Panc1 (cell line): ENCODE measurements around the gene DNAJA3. TPM values are rescaled to one million over a fixed set of nuclear protein-coding genes. Genes with fewer than 3 reads are reported as not detected.

Source experiments
- ATAC-seq: fragments of 200-7000 bp; cut with Tn5 transposase; 2 replicates; pipeline ENCODE4 v1.9.1; 2020; ENCODE audit warnings: mild to moderate bottlenecking, moderate library complexity
- Bru-seq: library from RNA; stranded (reverse); fragments of 400-500 nt; gene quantifications from one replicate; lab custom pipeline; 2021; lab: Mats Ljungman, UMichigan
- BruChase-seq, 2 experiments: library from RNA; stranded (reverse); fragments of 400-500 nt; gene quantifications; one replicate each; lab custom pipeline; 2021; lab: Mats Ljungman, UMichigan
- BruUV-seq: library from RNA; stranded (reverse); fragments of 400-500 nt; replicated peaks from 2 replicates; lab custom pipeline; 2021; lab: Mats Ljungman, UMichigan
- CTCF ChIA-PET: fragments of 300-600 bp; sonication (Branson Sonifier 250); formaldehyde crosslinking; loops from one replicate; lab custom pipeline; 2022; ENCODE audit warnings: antibody characterized with exemption; lab: Charles Lee
- POLR2A ChIA-PET: fragments of 300-600 bp; sonication (Branson Sonifier 250); formaldehyde crosslinking; loops from one replicate; lab custom pipeline; 2022; ENCODE audit warnings: antibody characterized with exemption; lab: Charles Lee
- DNase-seq: peaks from one replicate; pipeline ENCODE4 v3.0.0-alpha.2; 2010; ENCODE audit warnings: low read depth, low spot score
- H3K27ac ChIP-seq: 2 replicates; pipeline ENCODE4 v1.5.1; 2011; ENCODE audit warnings: mild to moderate bottlenecking, low read length, inconsistent platforms
- H3K27me3 ChIP-seq: fragments of 200-500 bp; sonication (Bioruptor generic); 2 replicates; pipeline ENCODE4 v1.6.0; 2014; ENCODE audit warnings: low read length, inconsistent platforms; ENCODE audit not compliant: control insufficient read depth, insufficient read depth
- H3K36me3 ChIP-seq: fragments of 200-500 bp; sonication (Bioruptor generic); 2 replicates; pipeline ENCODE4 v1.5.1; 2014; ENCODE audit warnings: inconsistent platforms, mild to moderate bottlenecking, low read length, moderate library complexity; ENCODE audit not compliant: control insufficient read depth, insufficient read depth
- H3K4me1 ChIP-seq: 2 replicates; pipeline ENCODE4 v1.5.1; 2011; ENCODE audit warnings: inconsistent platforms, mild to moderate bottlenecking, low read length, moderate library complexity; ENCODE audit not compliant: control insufficient read depth, insufficient read depth
- H3K4me3 ChIP-seq, 2 experiments: 2 replicates each; pipeline ENCODE4 v1.5.1; 2011 to 2012; ENCODE audit warnings: low read depth in 2 of 2, low read length in 2 of 2, mild to moderate bottlenecking in 2 of 2, inconsistent platforms in 1 of 2, moderate library complexity in 1 of 2
- H3K9me3 ChIP-seq: fragments of 200-500 bp; sonication (Bioruptor generic); 2 replicates; pipeline ENCODE4 v1.5.1; 2014; ENCODE audit warnings: low read depth, mild to moderate bottlenecking, inconsistent platforms, low read length, moderate library complexity; ENCODE audit not compliant: control insufficient read depth, insufficient read depth
- POLR2AphosphoS5 ChIP-seq: IDR thresholded peaks from 2 replicates; pipeline ENCODE4 v1.6.1; 2012; ENCODE audit warnings: mild to moderate bottlenecking, low read depth, low read length, moderate library complexity
- SIN3A ChIP-seq: IDR thresholded peaks from 2 replicates; pipeline ENCODE4 v1.6.1; 2012; ENCODE audit warnings: low read depth, mild to moderate bottlenecking, low read length, moderate library complexity, borderline replicate concordance; ENCODE audit not compliant: insufficient read depth
- TCF7L2 ChIP-seq: IDR thresholded peaks from 2 replicates; pipeline ENCODE4 v1.6.1; 2011; ENCODE audit warnings: mild to moderate bottlenecking, low read depth, low read length, inconsistent platforms
- in situ Hi-C: cut with HindIII; loops from 2 replicates; pipeline ENCODE4 v1.10.0; 2016; ENCODE audit warnings: low sequenced_read_pairs, low pct_unique_long_range_greater_than_20kb
- intact Hi-C: fragments of 100-400 bp; cut with micrococcal nuclease; formaldehyde crosslinking; loops from one replicate; pipeline ENCODE4 v1.10.0; 2022; ENCODE audit not compliant: unreplicated experiment
- long read RNA-seq: library from polyadenylated mRNA; unstranded; transcript quantifications from one replicate; pipeline ENCODE4 v2.0.0, GENCODE V29; 2021; ENCODE audit not compliant: unreplicated experiment
- polyA plus RNA-seq: library from polyadenylated mRNA; unstranded; fragments of >200 nt; gene quantifications from one replicate; pipeline ENCODE4 v1.2.1, GENCODE V29; 2012; ENCODE audit warnings: missing spikeins; ENCODE audit not compliant: insufficient read length
- total RNA-seq: library from RNA; stranded (reverse); gene quantifications from one replicate; pipeline ENCODE4 v1.2.1, GENCODE V29; 2021; ENCODE audit not compliant: unreplicated experiment
- TF ChIP-seq, protein P1 (sequence below): fragments of 450-650 bp; IDR thresholded peaks from 2 replicates; pipeline ENCODE4 v1.5.1; 2017; ENCODE audit warnings: mild to moderate bottlenecking
- TF ChIP-seq, protein P2 (sequence below), 2 experiments: IDR thresholded peaks; 2 replicates each; pipeline ENCODE4 v1.6.1; 2011 to 2012; ENCODE audit warnings: low read depth in 2 of 2, control low read depth in 1 of 2, low read length in 1 of 2, mild to moderate bottlenecking in 1 of 2, moderate library complexity in 1 of 2; ENCODE audit not compliant: insufficient read depth in 1 of 2

DNAJA3 gene
- 68.7 TPM for total RNA-seq
- polyA plus RNA-seq, result 73.2 TPM
- Bru-seq, nascent RNA, result percentile 74 among the genes with signal in this experiment
- BruChase-seq, experiment 1, labeled RNA remaining after a 2-hour chase, result percentile 80 among the genes with signal in this experiment
- percentile 85 among the genes with signal in this experiment for BruChase-seq, experiment 2, labeled RNA remaining after a 6-hour chase
- long read RNA-seq, transcript DNAJA3-201 (12 exons, 2,763 nt), result minor isoform, 45 of 224 reads
- long read RNA-seq, transcript DNAJA3-202 (11 exons, 2,591 nt), result major isoform, 128 of 224 reads
- long read RNA-seq, partial matches to known transcripts, result 31 of 224 reads
- long read RNA-seq, other reads (novel, unspliced or antisense), result 19 of 224 reads

DNA sequence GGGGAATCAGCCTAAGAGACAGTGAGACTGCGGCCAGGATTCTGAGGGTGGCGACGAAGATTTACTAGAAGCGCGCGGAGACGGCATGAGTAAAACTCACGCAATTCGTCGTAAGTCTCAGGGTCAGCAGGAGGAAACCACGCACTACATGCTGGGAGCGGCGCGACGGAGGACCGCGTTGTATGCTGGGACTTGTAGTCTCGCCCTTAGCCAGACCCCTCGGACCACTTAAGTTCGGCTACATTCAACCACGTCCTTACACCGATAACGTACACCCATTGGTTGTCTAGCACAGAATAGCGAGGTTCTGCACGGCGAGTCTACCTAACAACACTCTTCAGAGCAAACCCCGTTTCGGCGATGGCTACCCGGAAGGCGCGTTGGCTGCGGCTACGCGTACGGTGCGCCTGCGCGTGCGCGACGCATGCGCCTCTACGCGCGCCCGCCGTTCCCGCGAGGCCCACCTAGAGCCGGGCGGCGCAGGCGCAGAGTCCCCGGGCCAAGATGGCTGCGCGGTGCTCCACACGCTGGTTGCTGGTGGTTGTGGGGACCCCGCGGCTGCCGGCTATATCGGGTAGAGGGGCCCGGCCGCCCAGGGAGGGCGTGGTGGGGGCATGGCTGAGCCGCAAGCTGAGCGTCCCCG lies at the start of gene DNAJA3:
Gene DNAJA3 (plus strand): TSS at position 491 of the 643 bp plus-strand sequence. CDS start 14 bp downstream, at position 505.
- Histone ChIP-seq H3K27me3 (no peaks in the 10 kb centered on the region), H3K4me1 (peaks cover 17% of the 10 kb centered on the region), H3K27ac (peak within 1 kb of the TSS; percentile 92), H3K9me3 (no peaks in the 10 kb centered on the region), H3K4me3 (peak within 1 kb of the TSS; percentile 91 to 94), H3K36me3 (no peaks in the 10 kb centered on the region)
- ATAC-seq, result peak; percentile 97
- TF ChIP-seq TCF7L2, result no peak
- TF ChIP-seq SIN3A, result peak; percentile 87; the same call in 1 of the 2 replicates
- TF ChIP-seq POLR2AphosphoS5, result peak; percentile 95
- TF ChIP-seq, protein P1, sequence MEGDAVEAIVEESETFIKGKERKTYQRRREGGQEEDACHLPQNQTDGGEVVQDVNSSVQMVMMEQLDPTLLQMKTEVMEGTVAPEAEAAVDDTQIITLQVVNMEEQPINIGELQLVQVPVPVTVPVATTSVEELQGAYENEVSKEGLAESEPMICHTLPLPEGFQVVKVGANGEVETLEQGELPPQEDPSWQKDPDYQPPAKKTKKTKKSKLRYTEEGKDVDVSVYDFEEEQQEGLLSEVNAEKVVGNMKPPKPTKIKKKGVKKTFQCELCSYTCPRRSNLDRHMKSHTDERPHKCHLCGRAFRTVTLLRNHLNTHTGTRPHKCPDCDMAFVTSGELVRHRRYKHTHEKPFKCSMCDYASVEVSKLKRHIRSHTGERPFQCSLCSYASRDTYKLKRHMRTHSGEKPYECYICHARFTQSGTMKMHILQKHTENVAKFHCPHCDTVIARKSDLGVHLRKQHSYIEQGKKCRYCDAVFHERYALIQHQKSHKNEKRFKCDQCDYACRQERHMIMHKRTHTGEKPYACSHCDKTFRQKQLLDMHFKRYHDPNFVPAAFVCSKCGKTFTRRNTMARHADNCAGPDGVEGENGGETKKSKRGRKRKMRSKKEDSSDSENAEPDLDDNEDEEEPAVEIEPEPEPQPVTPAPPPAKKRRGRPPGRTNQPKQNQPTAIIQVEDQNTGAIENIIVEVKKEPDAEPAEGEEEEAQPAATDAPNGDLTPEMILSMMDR, result no peak
- TF ChIP-seq, protein P2, sequence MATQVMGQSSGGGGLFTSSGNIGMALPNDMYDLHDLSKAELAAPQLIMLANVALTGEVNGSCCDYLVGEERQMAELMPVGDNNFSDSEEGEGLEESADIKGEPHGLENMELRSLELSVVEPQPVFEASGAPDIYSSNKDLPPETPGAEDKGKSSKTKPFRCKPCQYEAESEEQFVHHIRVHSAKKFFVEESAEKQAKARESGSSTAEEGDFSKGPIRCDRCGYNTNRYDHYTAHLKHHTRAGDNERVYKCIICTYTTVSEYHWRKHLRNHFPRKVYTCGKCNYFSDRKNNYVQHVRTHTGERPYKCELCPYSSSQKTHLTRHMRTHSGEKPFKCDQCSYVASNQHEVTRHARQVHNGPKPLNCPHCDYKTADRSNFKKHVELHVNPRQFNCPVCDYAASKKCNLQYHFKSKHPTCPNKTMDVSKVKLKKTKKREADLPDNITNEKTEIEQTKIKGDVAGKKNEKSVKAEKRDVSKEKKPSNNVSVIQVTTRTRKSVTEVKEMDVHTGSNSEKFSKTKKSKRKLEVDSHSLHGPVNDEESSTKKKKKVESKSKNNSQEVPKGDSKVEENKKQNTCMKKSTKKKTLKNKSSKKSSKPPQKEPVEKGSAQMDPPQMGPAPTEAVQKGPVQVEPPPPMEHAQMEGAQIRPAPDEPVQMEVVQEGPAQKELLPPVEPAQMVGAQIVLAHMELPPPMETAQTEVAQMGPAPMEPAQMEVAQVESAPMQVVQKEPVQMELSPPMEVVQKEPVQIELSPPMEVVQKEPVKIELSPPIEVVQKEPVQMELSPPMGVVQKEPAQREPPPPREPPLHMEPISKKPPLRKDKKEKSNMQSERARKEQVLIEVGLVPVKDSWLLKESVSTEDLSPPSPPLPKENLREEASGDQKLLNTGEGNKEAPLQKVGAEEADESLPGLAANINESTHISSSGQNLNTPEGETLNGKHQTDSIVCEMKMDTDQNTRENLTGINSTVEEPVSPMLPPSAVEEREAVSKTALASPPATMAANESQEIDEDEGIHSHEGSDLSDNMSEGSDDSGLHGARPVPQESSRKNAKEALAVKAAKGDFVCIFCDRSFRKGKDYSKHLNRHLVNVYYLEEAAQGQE (IDR thresholded peaks at IDR 0.05; ENCODE audit: insufficient read depth in 1 of 2, low read depth in 2 of 2, low read length in 1 of 2), result peak in 1 of 2 experiments; percentile 46; a peak in 1 of 4 replicates
- peak; percentile 95 for DNase-seq
- ChIA-PET POLR2A (no interaction called here), CTCF (no interaction called here)
- in situ Hi-C loops, result no loop called here
- BruUV-seq, result TSS peak; percentile 97
- intact Hi-C loops, result no loop called here

DNA sequence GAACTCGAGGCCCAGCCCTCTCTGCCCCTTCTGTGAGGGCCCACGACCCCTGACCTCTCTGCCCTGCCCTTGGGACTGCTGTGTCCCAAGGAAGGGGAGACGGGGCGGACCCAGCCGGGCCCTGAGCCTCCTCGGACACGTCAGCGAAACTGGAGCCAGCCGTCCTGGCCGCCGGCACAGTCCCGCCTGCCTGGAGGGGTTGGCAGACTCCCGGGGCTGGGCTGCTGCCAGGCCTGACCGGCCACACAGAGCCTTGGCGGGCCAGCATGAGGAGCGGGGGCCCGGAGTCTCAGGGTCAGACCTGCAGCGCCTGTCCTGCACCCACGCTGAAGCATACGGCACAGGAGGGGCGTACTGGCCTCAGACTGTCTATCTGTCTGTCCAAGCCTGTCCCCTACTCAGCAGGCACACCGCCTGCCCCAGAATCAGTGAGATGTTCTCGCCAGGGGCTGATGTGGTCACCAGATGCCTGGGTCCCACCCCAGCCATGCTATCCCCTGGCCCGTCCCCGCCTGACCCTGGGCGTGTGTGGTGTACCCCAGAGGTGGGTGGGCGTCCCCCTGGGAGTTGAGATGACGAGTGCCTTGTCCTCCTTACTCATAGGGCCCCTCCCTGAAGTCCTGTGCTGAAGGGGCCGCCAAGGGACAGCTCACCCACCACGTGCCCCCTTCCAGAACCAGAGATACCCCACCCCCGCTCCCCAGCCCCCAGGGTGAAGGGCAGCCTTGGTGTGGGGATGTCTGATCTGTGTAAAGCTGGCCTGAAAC lies 49.4 kb upstream of the DNAJA3 start:
- Histone ChIP-seq H3K27ac (peak overlapping the region; percentile 82), H3K36me3 (no peaks in the 10 kb centered on the region), H3K4me3 (peak overlapping the region in 1 of 2 experiments; percentile 8; a peak in 1 of 4 replicates), H3K27me3 (no peaks in the 10 kb centered on the region), H3K4me1 (peaks cover 77% of the 10 kb centered on the region), H3K9me3 (no peaks in the 10 kb centered on the region)
- intact Hi-C loops, result no loop called here
- ChIA-PET CTCF (interaction anchor here (1.4 to 2.5 kb wide), 2 partner anchors 17 to 26 kb away, joined by 4 to 8 read pairs; no protein-coding TSS in a partner anchor), POLR2A (no interaction called here)
- no peak for TF ChIP-seq TCF7L2
- TF ChIP-seq POLR2AphosphoS5, result peak; percentile 49
- no peak for TF ChIP-seq SIN3A
- no TSS peak for BruUV-seq
- no peak for DNase-seq
- in situ Hi-C loops, result no loop called here
- peak; percentile 50 for ATAC-seq
